HG03558 (cell line): Measurements from ENCODE around the gene RCC2.

Experiments
- ATAC-seq: cut with Tn5 transposase; IDR thresholded peaks from one replicate; pipeline ENCODE4 v1.9.1; 2021; ENCODE audit warnings: moderate number of reproducible peaks; ENCODE audit not compliant: unreplicated experiment; ENCODE audit errors: extremely low read depth

The RCC2 gene

GRCh38 chr1:17447501-17447992, 8.1 kb upstream of the RCC2 start:
- ATAC-seq = no peak

GRCh38 chr1:17442841-17443240, 3.4 kb upstream of the RCC2 start:
- no peak for ATAC-seq

GRCh38 chr1:17441993-17442357, 2.5 kb upstream of the RCC2 start:
- ATAC-seq = no peak

GRCh38 chr1:17441265-17441992, 2.0 kb upstream of the RCC2 start:
- no peak for ATAC-seq

GRCh38 chr1:17440827-17441168, 1.3 kb upstream of the RCC2 start:
- no peak for ATAC-seq

GRCh38 chr1:17440074-17440826, 773 bp upstream of the RCC2 start:
- no peak for ATAC-seq

GRCh38 chr1:17438318-17439249, 893 bp downstream of the RCC2 start:
- ATAC-seq = no peak

GRCh38 chr1:17437580-17438317, 1.7 kb downstream of the RCC2 start:
- no peak for ATAC-seq

GRCh38 chr1:17437260-17437579, 2.3 kb downstream of the RCC2 start:
- no peak for ATAC-seq

GRCh38 chr1:17436380-17437174, 2.9 kb downstream of the RCC2 start:
- no peak for ATAC-seq

- no peak for ATAC-seq
Observed at GRCh38 chr1:17434601-17435000, 4.9 kb downstream of the RCC2 start.

GRCh38 chr1:17434016-17434415, 5.5 kb downstream of the RCC2 start:
- no peak for ATAC-seq

GRCh38 chr1:17433261-17433660, 6.2 kb downstream of the RCC2 start:
- no peak for ATAC-seq

- ATAC-seq = no peak
Observed at GRCh38 chr1:17432412-17432811, 7.1 kb downstream of the RCC2 start.

- ATAC-seq = no peak
Observed at GRCh38 chr1:17429183-17429582, 10.3 kb downstream of the RCC2 start.

- no peak for ATAC-seq
Observed at GRCh38 chr1:17427696-17428660, 11.5 kb downstream of the RCC2 start.

GRCh38 chr1:17425806-17426600, 13.5 kb downstream of the RCC2 start:
- ATAC-seq = no peak
